Measurements from ENCODE around the gene MFSD2A. TPM values are rescaled to one million over a fixed set of nuclear protein-coding genes. Genes with fewer than 3 reads are reported as not detected.
A peak's percentile ranks its signal among the peaks of the same experiment; 100 is the strongest.
"Not testable (repeated sequence)": the region's sequence is repeated elsewhere in the genome, so short reads cannot be mapped to it uniquely, and the experiment has no call there.

MFSD2A gene
- total RNA-seq, result 8.8 and 11.1 TPM in 2 replicates

DNA sequence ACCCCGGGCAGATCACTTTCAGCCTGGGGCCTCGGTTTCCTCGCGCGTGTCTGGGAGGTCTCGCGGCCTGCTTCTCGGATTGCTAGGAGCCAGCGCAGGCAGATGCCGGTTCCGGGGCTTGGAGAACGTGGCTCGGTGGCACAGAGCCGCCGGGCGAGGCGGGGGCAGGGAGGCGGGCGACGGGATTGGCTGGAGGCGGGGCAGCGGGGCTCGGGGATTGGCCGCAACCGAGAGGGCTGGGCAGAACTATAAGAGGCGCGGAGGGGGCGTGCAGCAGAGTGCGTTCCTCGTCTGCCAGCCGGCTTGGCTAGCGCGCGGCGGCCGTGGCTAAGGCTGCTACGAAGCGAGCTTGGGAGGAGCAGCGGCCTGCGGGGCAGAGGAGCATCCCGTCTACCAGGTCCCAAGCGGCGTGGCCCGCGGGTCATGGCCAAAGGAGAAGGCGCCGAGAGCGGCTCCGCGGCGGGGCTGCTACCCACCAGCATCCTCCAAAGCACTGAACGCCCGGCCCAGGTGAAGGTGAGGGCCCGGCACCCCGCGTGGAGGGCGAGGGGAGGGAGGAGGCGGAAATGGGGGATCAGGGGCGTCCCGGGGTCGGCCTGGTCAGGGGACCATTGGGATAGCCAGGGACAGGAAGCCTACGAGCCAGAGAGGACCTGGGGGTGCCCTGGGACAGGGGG lies at the start of gene MFSD2A:
TSS of gene MFSD2A (plus strand) at position 276 of the 677 bp plus-strand sequence. CDS start at position 424, 148 bp downstream.
- H3K4me3 ChIP-seq (ENCODE audit: low read depth, low read length), result peak within 1 kb of the TSS; percentile 76
- FAIRE-seq, result no peak
- DNase-seq (ENCODE audit: low read depth), result peak; percentile 81
- TF ChIP-seq, protein P1, sequence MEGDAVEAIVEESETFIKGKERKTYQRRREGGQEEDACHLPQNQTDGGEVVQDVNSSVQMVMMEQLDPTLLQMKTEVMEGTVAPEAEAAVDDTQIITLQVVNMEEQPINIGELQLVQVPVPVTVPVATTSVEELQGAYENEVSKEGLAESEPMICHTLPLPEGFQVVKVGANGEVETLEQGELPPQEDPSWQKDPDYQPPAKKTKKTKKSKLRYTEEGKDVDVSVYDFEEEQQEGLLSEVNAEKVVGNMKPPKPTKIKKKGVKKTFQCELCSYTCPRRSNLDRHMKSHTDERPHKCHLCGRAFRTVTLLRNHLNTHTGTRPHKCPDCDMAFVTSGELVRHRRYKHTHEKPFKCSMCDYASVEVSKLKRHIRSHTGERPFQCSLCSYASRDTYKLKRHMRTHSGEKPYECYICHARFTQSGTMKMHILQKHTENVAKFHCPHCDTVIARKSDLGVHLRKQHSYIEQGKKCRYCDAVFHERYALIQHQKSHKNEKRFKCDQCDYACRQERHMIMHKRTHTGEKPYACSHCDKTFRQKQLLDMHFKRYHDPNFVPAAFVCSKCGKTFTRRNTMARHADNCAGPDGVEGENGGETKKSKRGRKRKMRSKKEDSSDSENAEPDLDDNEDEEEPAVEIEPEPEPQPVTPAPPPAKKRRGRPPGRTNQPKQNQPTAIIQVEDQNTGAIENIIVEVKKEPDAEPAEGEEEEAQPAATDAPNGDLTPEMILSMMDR (IDR thresholded peaks at IDR 0.05; ENCODE audit: insufficient read depth, low read length, severe bottlenecking), result no peak
- H3K36me3 ChIP-seq (ENCODE audit: control insufficient read depth, insufficient read depth, low read length), result peaks cover 13% of the 10 kb centered on the region
- no peaks in the 10 kb centered on the region for H3K27me3 ChIP-seq (ENCODE audit: control insufficient read depth, insufficient read depth, low read length)

DNA sequence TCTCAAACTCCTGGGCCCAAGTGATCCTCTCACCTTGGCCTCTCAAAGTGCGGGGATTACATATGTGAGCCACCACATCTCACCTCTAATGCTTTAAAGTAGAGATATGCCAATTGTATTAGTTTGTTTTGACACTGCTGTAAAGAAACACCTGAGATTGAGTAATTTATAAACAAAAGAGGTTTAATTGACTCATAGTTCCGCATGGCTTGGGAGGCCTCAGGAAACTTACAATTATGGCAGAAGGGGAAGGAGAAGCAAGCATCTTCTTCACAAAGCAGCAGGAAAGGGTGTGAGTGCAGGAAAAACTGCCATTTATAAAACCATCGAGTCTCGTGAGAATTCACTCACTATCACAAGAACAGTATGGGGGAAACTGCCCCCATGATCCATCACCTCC lies 49.8 kb upstream of the MFSD2A start:
- TF ChIP-seq, protein P1 (IDR thresholded peaks at IDR 0.05; ENCODE audit: insufficient read depth, low read length, severe bottlenecking), result no peak
- Histone ChIP-seq H3K4me3 (ENCODE audit: low read depth, low read length) (no peak overlapping the region), H3K36me3 (ENCODE audit: control insufficient read depth, insufficient read depth, low read length) (no peaks in the 10 kb centered on the region), H3K27me3 (ENCODE audit: control insufficient read depth, insufficient read depth, low read length) (no peaks in the 10 kb centered on the region)
- FAIRE-seq (no peak), DNase-seq (ENCODE audit: low read depth) (peak; percentile 61)

DNA sequence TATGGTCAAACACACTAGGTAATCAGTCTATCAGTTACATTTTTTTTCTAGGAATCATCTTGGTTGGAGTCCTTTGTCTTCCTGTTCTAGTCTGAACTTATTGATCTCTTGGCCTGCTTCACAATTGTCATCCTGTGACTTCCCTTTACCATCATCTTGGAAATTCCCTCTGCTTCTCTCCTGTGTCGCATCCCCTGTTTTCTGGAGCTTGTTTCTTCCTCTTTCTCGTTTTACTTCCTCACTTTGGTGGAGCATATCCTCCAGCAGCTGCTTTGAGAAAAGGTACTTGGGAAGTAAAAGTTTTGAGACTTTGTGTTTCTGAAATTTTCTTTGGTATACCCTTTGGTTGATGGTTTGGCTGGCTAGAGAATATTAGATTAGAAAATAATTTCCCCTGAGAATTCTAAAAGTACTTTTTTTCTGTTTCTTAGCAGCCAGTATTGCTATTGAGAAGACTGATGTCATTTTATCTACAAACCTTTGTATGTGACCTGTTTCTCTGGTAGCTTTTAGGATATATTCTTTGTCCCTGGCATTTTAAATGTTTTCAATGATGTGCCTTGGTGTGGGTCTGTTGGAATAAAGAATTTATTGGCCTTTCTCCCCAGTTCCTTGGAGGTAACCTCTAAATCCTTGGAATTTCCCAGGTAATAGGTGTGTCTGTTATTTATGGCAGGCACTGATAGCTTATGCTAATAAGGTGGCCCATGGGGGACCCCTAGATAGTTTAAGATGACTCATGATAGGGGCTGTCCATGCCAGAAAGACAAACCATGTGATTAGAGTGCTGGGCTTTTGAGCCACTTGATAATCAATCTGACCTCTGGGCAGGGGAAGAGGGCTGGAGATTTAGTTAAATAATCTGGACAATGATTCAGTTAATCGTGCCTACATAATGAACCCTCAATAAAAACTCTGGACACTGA lies 47.2 kb upstream of the MFSD2A start:
- FAIRE-seq, result no peak
- H3K4me3 ChIP-seq (ENCODE audit: low read depth, low read length), result no peak overlapping the region
- H3K27me3 ChIP-seq (ENCODE audit: control insufficient read depth, insufficient read depth, low read length), result no peaks in the 10 kb centered on the region
- TF ChIP-seq, protein P1 (IDR thresholded peaks at IDR 0.05; ENCODE audit: insufficient read depth, low read length, severe bottlenecking), result no peak
- H3K36me3 ChIP-seq (ENCODE audit: control insufficient read depth, insufficient read depth, low read length), result no peaks in the 10 kb centered on the region
- DNase-seq (ENCODE audit: low read depth), result no peak

DNA sequence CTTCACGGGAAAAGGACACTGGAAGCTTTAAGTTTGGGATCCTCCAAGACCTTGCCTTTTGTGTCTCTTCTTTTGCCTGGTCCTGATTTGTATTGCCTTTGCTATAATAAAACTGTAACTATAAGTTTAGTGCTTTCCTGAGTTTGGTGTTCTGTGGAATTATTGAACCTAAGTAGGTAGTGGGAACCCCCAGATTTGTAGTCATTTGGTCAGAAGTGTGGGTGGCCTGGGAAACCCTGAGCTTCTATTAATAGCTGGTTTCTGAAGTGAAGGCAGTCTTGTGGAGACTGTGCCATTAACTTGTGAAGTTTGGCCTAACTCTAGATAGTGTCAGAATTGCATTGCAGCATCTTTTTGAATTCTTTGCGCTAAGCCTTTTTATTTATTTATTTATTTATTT lies 46.4 kb upstream of the MFSD2A start:
- FAIRE-seq, result no peak
- DNase-seq (ENCODE audit: low read depth), result no peak

DNA sequence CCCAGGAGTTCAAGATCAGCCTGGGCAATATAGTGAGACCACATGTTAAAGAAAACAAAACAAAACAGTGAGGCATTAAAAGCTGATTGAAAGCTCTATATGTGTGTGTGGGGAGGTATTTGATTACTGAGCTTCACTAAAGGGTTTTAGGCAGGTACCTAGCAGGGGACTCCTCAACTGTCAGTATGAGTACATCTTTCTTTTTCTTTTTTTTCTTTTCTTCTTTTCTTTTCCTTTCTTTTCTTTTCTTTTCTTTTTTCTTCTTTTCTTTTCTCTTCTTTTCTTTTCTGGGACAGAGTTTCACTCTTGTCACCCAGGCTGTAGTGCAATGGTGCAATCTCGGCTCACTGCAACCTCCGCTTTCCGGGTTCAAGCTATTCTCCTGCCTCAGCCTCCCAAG lies 44.7 kb upstream of the MFSD2A start:
- no peak for FAIRE-seq
- H3K36me3 ChIP-seq (ENCODE audit: control insufficient read depth, insufficient read depth, low read length), result no peaks in the 10 kb centered on the region
- no peak for DNase-seq (ENCODE audit: low read depth)
- TF ChIP-seq, protein P1 (IDR thresholded peaks at IDR 0.05; ENCODE audit: insufficient read depth, low read length, severe bottlenecking), result no peak
- no peaks in the 10 kb centered on the region for H3K27me3 ChIP-seq (ENCODE audit: control insufficient read depth, insufficient read depth, low read length)
- H3K4me3 ChIP-seq (ENCODE audit: low read depth, low read length), result no peak overlapping the region

More for the DNA sequence above, 46.4 kb upstream of the MFSD2A start:
- H3K27me3 ChIP-seq (ENCODE audit: control insufficient read depth, insufficient read depth, low read length), result no peaks in the 10 kb centered on the region
- no peak overlapping the region for H3K4me3 ChIP-seq (ENCODE audit: low read depth, low read length)
- H3K36me3 ChIP-seq (ENCODE audit: control insufficient read depth, insufficient read depth, low read length), result no peaks in the 10 kb centered on the region
- TF ChIP-seq, protein P1 (IDR thresholded peaks at IDR 0.05; ENCODE audit: insufficient read depth, low read length, severe bottlenecking), result no peak

DNA sequence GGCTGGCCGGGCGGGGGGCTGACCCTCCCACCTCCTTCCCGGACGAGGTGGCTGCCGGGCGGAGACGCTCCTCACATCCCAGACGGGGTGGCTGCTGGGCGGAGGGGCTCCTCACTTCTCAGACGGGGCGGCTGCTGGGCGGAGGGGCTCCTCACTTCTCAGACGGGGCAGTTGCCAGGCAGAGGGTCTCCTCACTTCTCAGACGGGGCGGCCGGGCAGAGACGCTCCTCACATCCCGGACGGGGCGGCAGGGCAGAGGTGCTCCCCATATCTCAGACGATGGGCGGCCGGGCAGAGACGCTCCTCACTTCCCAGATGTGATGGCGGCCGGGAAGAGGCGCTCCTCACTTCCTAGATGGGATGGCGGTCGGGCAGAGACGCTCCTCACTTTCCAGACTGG lies 41.8 kb upstream of the MFSD2A start:
- not testable (repeated sequence) for H3K27me3 ChIP-seq (ENCODE audit: control insufficient read depth, insufficient read depth, low read length); H3K4me3 ChIP-seq (ENCODE audit: low read depth, low read length); FAIRE-seq; DNase-seq (ENCODE audit: low read depth); H3K36me3 ChIP-seq (ENCODE audit: control insufficient read depth, insufficient read depth, low read length)
